Panc1 (cell line): ENCODE measurements around the gene CTDP1. TPM values are rescaled to one million over a fixed set of nuclear protein-coding genes. Genes with fewer than 3 reads are reported as not detected.

Source experiments
- ATAC-seq: fragments of 200-7000 bp; cut with Tn5 transposase; 2 replicates; pipeline ENCODE4 v1.9.1; 2020; ENCODE audit warnings: mild to moderate bottlenecking, moderate library complexity
- BruUV-seq: library from RNA; stranded (reverse); fragments of 400-500 nt; replicated peaks from 2 replicates; lab custom pipeline; 2021; lab: Mats Ljungman, UMichigan
- CTCF ChIA-PET: fragments of 300-600 bp; sonication (Branson Sonifier 250); formaldehyde crosslinking; loops from one replicate; lab custom pipeline; 2022; ENCODE audit warnings: antibody characterized with exemption; lab: Charles Lee
- POLR2A ChIA-PET: fragments of 300-600 bp; sonication (Branson Sonifier 250); formaldehyde crosslinking; loops from one replicate; lab custom pipeline; 2022; ENCODE audit warnings: antibody characterized with exemption; lab: Charles Lee
- DNase-seq: peaks from one replicate; pipeline ENCODE4 v3.0.0-alpha.2; 2010; ENCODE audit warnings: low read depth, low spot score
- H3K27ac ChIP-seq: 2 replicates; pipeline ENCODE4 v1.5.1; 2011; ENCODE audit warnings: mild to moderate bottlenecking, low read length, inconsistent platforms
- H3K27me3 ChIP-seq: fragments of 200-500 bp; sonication (Bioruptor generic); 2 replicates; pipeline ENCODE4 v1.6.0; 2014; ENCODE audit warnings: low read length, inconsistent platforms; ENCODE audit not compliant: control insufficient read depth, insufficient read depth
- H3K36me3 ChIP-seq: fragments of 200-500 bp; sonication (Bioruptor generic); 2 replicates; pipeline ENCODE4 v1.5.1; 2014; ENCODE audit warnings: inconsistent platforms, mild to moderate bottlenecking, low read length, moderate library complexity; ENCODE audit not compliant: control insufficient read depth, insufficient read depth
- H3K4me1 ChIP-seq: 2 replicates; pipeline ENCODE4 v1.5.1; 2011; ENCODE audit warnings: inconsistent platforms, mild to moderate bottlenecking, low read length, moderate library complexity; ENCODE audit not compliant: control insufficient read depth, insufficient read depth
- H3K4me3 ChIP-seq, 2 experiments: 2 replicates each; pipeline ENCODE4 v1.5.1; 2011 to 2012; ENCODE audit warnings: low read depth in 2 of 2, low read length in 2 of 2, mild to moderate bottlenecking in 2 of 2, inconsistent platforms in 1 of 2, moderate library complexity in 1 of 2
- H3K9me3 ChIP-seq: fragments of 200-500 bp; sonication (Bioruptor generic); 2 replicates; pipeline ENCODE4 v1.5.1; 2014; ENCODE audit warnings: low read depth, mild to moderate bottlenecking, inconsistent platforms, low read length, moderate library complexity; ENCODE audit not compliant: control insufficient read depth, insufficient read depth
- CTCF ChIP-seq: fragments of 450-650 bp; IDR thresholded peaks from 2 replicates; pipeline ENCODE4 v1.5.1; 2017; ENCODE audit warnings: mild to moderate bottlenecking
- POLR2AphosphoS5 ChIP-seq: IDR thresholded peaks from 2 replicates; pipeline ENCODE4 v1.6.1; 2012; ENCODE audit warnings: mild to moderate bottlenecking, low read depth, low read length, moderate library complexity
- SIN3A ChIP-seq: IDR thresholded peaks from 2 replicates; pipeline ENCODE4 v1.6.1; 2012; ENCODE audit warnings: low read depth, mild to moderate bottlenecking, low read length, moderate library complexity, borderline replicate concordance; ENCODE audit not compliant: insufficient read depth
- TCF7L2 ChIP-seq: IDR thresholded peaks from 2 replicates; pipeline ENCODE4 v1.6.1; 2011; ENCODE audit warnings: mild to moderate bottlenecking, low read depth, low read length, inconsistent platforms
- in situ Hi-C: cut with HindIII; loops from 2 replicates; pipeline ENCODE4 v1.10.0; 2016; ENCODE audit warnings: low sequenced_read_pairs, low pct_unique_long_range_greater_than_20kb
- intact Hi-C: fragments of 100-400 bp; cut with micrococcal nuclease; formaldehyde crosslinking; loops from one replicate; pipeline ENCODE4 v1.10.0; 2022; ENCODE audit not compliant: unreplicated experiment
- total RNA-seq: library from RNA; stranded (reverse); gene quantifications from one replicate; pipeline ENCODE4 v1.2.1, GENCODE V29; 2021; ENCODE audit not compliant: unreplicated experiment
- TF ChIP-seq, protein P1 (sequence below), 2 experiments: IDR thresholded peaks; 2 replicates each; pipeline ENCODE4 v1.6.1; 2011 to 2012; ENCODE audit warnings: low read depth in 2 of 2, control low read depth in 1 of 2, low read length in 1 of 2, mild to moderate bottlenecking in 1 of 2, moderate library complexity in 1 of 2; ENCODE audit not compliant: insufficient read depth in 1 of 2

The CTDP1 gene
- total RNA-seq, 1 experiment from 2014 or later: 52.8 TPM

GRCh38 chr18:79798346-79798998, 118.9 kb downstream of the CTDP1 start:
- TF ChIP-seq TCF7L2 (no peak), CTCF (no peak), POLR2AphosphoS5 (no peak), SIN3A (no peak)
- TF ChIP-seq, protein P1, sequence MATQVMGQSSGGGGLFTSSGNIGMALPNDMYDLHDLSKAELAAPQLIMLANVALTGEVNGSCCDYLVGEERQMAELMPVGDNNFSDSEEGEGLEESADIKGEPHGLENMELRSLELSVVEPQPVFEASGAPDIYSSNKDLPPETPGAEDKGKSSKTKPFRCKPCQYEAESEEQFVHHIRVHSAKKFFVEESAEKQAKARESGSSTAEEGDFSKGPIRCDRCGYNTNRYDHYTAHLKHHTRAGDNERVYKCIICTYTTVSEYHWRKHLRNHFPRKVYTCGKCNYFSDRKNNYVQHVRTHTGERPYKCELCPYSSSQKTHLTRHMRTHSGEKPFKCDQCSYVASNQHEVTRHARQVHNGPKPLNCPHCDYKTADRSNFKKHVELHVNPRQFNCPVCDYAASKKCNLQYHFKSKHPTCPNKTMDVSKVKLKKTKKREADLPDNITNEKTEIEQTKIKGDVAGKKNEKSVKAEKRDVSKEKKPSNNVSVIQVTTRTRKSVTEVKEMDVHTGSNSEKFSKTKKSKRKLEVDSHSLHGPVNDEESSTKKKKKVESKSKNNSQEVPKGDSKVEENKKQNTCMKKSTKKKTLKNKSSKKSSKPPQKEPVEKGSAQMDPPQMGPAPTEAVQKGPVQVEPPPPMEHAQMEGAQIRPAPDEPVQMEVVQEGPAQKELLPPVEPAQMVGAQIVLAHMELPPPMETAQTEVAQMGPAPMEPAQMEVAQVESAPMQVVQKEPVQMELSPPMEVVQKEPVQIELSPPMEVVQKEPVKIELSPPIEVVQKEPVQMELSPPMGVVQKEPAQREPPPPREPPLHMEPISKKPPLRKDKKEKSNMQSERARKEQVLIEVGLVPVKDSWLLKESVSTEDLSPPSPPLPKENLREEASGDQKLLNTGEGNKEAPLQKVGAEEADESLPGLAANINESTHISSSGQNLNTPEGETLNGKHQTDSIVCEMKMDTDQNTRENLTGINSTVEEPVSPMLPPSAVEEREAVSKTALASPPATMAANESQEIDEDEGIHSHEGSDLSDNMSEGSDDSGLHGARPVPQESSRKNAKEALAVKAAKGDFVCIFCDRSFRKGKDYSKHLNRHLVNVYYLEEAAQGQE (IDR thresholded peaks at IDR 0.05; ENCODE audit: insufficient read depth in 1 of 2, low read depth in 2 of 2, low read length in 1 of 2): no peak
- DNase-seq (no peak), ATAC-seq (no peak)
- H3K27me3 ChIP-seq: peaks cover 5% of the 10 kb centered on the region; the same call in 1 of the 2 replicates
- POLR2A ChIA-PET: no interaction called here
- H3K27ac ChIP-seq: no peak overlapping the region
- H3K9me3 ChIP-seq: no peaks in the 10 kb centered on the region
- H3K36me3 ChIP-seq: no peaks in the 10 kb centered on the region
- H3K4me3 ChIP-seq: no peak overlapping the region
- intact Hi-C loops (no loop called here), in situ Hi-C loops (no loop called here)
- H3K4me1 ChIP-seq: 0 out of 2 replicates have a peak, but pooled peaks cover 3% of the 10 kb centered on the region
- CTCF ChIA-PET: no interaction called here
- no TSS peak for BruUV-seq

DNA sequence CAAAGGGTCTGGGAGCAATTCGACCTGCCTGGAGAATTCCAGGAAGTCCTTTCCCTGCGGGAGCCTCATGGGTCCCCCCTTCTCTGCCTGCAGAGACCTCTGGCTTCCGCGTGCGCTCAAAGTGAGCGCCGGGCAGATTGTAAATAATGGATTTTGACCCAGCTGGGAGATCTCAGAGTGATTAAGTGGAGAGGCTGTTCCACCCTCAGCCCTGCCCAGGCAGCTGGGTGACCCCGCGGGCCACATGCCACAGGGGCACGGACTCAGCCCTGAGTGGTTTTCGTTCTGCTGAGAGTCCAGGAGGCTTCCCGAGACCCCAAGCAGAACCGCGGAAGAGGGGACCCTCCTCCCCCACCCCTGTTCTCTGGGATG, 119.4 kb downstream of the CTDP1 start:
- Histone ChIP-seq H3K4me1 (0 out of 2 replicates have a peak, but pooled peaks cover 3% of the 10 kb centered on the region), H3K27me3 (peaks cover 5% of the 10 kb centered on the region; the same call in 1 of the 2 replicates), H3K9me3 (no peaks in the 10 kb centered on the region), H3K4me3 (no peak overlapping the region), H3K27ac (no peak overlapping the region), H3K36me3 (no peaks in the 10 kb centered on the region)
- no TSS peak for BruUV-seq
- ChIA-PET POLR2A (no interaction called here), CTCF (no interaction called here)
- in situ Hi-C loops: no loop called here
- TF ChIP-seq SIN3A (no peak), CTCF (no peak), TCF7L2 (no peak), POLR2AphosphoS5 (no peak)
- TF ChIP-seq, protein P1 (IDR thresholded peaks at IDR 0.05; ENCODE audit: insufficient read depth in 1 of 2, low read depth in 2 of 2, low read length in 1 of 2): no peak
- intact Hi-C loops: no loop called here
- ATAC-seq (no peak), DNase-seq (no peak)
